Measurements from ENCODE around the gene EIF4ENIF1. TPM values are rescaled to one million over a fixed set of nuclear protein-coding genes. Genes with fewer than 3 reads are reported as not detected.

Gene EIF4ENIF1
- total RNA-seq, 4 donors from 2014 or later: 10.1 to 19.6 (median 15.1) TPM

- ATAC-seq: no peak
- Histone ChIP-seq H3K9me3 (no peaks in the 10 kb centered on the region), H3K4me1 (peaks cover 5 to 7% of the 10 kb centered on the region in 2 donors), H3K36me3 (no peaks in the 10 kb centered on the region), H3K4me3 (no peak overlapping the region), H3K27ac (no peak overlapping the region), H3K27me3 (no peaks in the 10 kb centered on the region)
- in situ Hi-C loops (cut with MboI; ENCODE audit: low sequenced_read_pairs in 4 of 4): no loop called here
- intact Hi-C loops (cut with DNase I; ENCODE audit: low total_unique reads): no loop called here
- TF ChIP-seq, protein P1, sequence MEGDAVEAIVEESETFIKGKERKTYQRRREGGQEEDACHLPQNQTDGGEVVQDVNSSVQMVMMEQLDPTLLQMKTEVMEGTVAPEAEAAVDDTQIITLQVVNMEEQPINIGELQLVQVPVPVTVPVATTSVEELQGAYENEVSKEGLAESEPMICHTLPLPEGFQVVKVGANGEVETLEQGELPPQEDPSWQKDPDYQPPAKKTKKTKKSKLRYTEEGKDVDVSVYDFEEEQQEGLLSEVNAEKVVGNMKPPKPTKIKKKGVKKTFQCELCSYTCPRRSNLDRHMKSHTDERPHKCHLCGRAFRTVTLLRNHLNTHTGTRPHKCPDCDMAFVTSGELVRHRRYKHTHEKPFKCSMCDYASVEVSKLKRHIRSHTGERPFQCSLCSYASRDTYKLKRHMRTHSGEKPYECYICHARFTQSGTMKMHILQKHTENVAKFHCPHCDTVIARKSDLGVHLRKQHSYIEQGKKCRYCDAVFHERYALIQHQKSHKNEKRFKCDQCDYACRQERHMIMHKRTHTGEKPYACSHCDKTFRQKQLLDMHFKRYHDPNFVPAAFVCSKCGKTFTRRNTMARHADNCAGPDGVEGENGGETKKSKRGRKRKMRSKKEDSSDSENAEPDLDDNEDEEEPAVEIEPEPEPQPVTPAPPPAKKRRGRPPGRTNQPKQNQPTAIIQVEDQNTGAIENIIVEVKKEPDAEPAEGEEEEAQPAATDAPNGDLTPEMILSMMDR (IDR thresholded peaks at IDR 0.05 in 4 of 5, conservative IDR thresholded peaks at IDR 0.05 in 1 of 5): no peak
- TF ChIP-seq POLR2A (IDR thresholded peaks at IDR 0.05): no peak
- no peak for DNase-seq
Measured at GRCh38 chr22:31501738-31502137, 12.1 kb upstream of the EIF4ENIF1 start.

GRCh38 chr22:31497148-31497938 lies 7.7 kb upstream of the EIF4ENIF1 start:
- in situ Hi-C loops (cut with MboI; ENCODE audit: low sequenced_read_pairs in 4 of 4): no loop called here
- Histone ChIP-seq H3K4me3 (peak overlapping the region; percentile 70 to 96 (median 82)), H3K27me3 (no peaks in the 10 kb centered on the region), H3K4me1 (peaks cover 9 to 15% of the 10 kb centered on the region in 2 donors), H3K36me3 (no peaks in the 10 kb centered on the region), H3K27ac (no peak overlapping the region), H3K9me3 (no peaks in the 10 kb centered on the region)
- DNase-seq: no peak
- TF ChIP-seq POLR2A (IDR thresholded peaks at IDR 0.05): no peak
- TF ChIP-seq, protein P1 (IDR thresholded peaks at IDR 0.05 in 4 of 5, conservative IDR thresholded peaks at IDR 0.05 in 1 of 5): no peak
- no peak for ATAC-seq
- intact Hi-C loops (cut with DNase I; ENCODE audit: low total_unique reads): loop anchor here (5.0 kb wide), 1 partner anchor 205 kb away; the partner anchor contains the start of gene PIK3IP1

- in situ Hi-C loops (cut with MboI; ENCODE audit: low sequenced_read_pairs in 4 of 4): no loop called here
- DNase-seq: no peak
Measured at GRCh38 chr22:31496735-31497146, 7.1 kb upstream of the EIF4ENIF1 start.

GRCh38 chr22:31496007-31496734 lies 6.5 kb upstream of the EIF4ENIF1 start, which contains the start of gene SFI1:
Gene SFI1, plus strand, starts transcription at chr22:31496536. Its CDS starts 11,749 bp downstream, at chr22:31508285.
- in situ Hi-C loops (cut with MboI; ENCODE audit: low sequenced_read_pairs in 4 of 4) (no loop called here), intact Hi-C loops (cut with DNase I; ENCODE audit: low total_unique reads) (loop anchor here (5.0 kb wide), 1 partner anchor 204 kb away; the partner anchor contains the start of gene PIK3IP1)
- TF ChIP-seq, protein P1 (IDR thresholded peaks at IDR 0.05 in 4 of 5, conservative IDR thresholded peaks at IDR 0.05 in 1 of 5): peak in 2 of 5 experiments; percentile 16 to 34
- peak in 1 of 2 donors; percentile 13 for TF ChIP-seq POLR2A (IDR thresholded peaks at IDR 0.05)
- no peaks in the 10 kb centered on the region for H3K27me3 ChIP-seq
- DNase-seq (peak; percentile 60 to 77), ATAC-seq (peak; percentile 73 to 84)
- peaks cover 12 to 21% of the 10 kb centered on the region in 2 donors for H3K4me1 ChIP-seq
- peak within 1 kb of the TSS; percentile 65 to 75 (median 67) for H3K27ac ChIP-seq
- peak within 1 kb of the TSS; percentile 70 to 96 (median 82) for H3K4me3 ChIP-seq
- no peaks in the 10 kb centered on the region for H3K9me3 ChIP-seq
- no peaks in the 10 kb centered on the region for H3K36me3 ChIP-seq

More at GRCh38 chr22:31496735-31497146, 7.1 kb upstream of the EIF4ENIF1 start:
- TF ChIP-seq, protein P1 (IDR thresholded peaks at IDR 0.05 in 4 of 5, conservative IDR thresholded peaks at IDR 0.05 in 1 of 5): no peak
- no peak for TF ChIP-seq POLR2A (IDR thresholded peaks at IDR 0.05)
- ATAC-seq: peak; percentile 3 to 21
- no peaks in the 10 kb centered on the region for H3K9me3 ChIP-seq
- H3K4me3 ChIP-seq: peak overlapping the region; percentile 70 to 96 (median 82)
- peak overlapping the region; percentile 65 to 75 (median 67) for H3K27ac ChIP-seq
- H3K36me3 ChIP-seq: no peaks in the 10 kb centered on the region
- peaks cover 9 to 16% of the 10 kb centered on the region in 2 donors for H3K4me1 ChIP-seq
- intact Hi-C loops (cut with DNase I; ENCODE audit: low total_unique reads): loop anchor here (5.0 kb wide), 1 partner anchor 204 kb away; the partner anchor contains the start of gene PIK3IP1
- no peaks in the 10 kb centered on the region for H3K27me3 ChIP-seq

Data from gastrocnemius medialis (tissue), 4 donors.